ENCODE results near the gene MYOF.

DNA sequence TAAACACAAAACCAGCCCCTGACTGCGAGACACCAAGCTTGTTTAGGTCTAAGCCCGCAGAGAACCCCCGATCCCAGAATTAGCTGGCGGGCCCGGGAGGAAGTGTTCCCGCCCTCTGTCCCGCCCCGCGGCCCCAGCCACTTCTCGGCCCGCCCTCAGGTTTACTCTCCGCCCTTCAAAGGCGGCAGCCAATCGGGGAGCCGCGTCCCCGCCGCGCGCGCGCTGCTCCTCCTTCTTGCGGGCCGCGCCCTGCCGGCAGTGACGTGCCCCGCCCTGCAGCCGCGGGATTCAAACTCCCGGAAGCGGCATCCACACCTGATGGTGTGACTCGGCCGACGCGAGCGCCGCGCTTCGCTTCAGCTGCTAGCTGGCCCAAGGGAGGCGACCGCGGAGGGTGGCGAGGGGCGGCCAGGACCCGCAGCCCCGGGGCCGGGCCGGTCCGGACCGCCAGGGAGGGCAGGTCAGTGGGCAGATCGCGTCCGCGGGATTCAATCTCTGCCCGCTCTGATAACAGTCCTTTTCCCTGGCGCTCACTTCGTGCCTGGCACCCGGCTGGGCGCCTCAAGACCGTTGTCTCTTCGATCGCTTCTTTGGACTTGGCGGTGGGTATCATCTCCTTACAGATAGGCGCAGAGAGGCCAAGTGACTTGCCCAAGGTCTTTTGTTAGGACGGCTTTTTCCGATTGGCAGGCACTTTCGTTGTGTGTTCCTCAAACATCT, 14.3 kb upstream of the MYOF start, which contains the start of gene CEP55:
- TF ChIP-seq, protein P1, sequence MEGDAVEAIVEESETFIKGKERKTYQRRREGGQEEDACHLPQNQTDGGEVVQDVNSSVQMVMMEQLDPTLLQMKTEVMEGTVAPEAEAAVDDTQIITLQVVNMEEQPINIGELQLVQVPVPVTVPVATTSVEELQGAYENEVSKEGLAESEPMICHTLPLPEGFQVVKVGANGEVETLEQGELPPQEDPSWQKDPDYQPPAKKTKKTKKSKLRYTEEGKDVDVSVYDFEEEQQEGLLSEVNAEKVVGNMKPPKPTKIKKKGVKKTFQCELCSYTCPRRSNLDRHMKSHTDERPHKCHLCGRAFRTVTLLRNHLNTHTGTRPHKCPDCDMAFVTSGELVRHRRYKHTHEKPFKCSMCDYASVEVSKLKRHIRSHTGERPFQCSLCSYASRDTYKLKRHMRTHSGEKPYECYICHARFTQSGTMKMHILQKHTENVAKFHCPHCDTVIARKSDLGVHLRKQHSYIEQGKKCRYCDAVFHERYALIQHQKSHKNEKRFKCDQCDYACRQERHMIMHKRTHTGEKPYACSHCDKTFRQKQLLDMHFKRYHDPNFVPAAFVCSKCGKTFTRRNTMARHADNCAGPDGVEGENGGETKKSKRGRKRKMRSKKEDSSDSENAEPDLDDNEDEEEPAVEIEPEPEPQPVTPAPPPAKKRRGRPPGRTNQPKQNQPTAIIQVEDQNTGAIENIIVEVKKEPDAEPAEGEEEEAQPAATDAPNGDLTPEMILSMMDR (IDR thresholded peaks at IDR 0.05), result no peak
- TF ChIP-seq POLR2A (IDR thresholded peaks at IDR 0.05), result no peak
